ENCODE data around the gene ACAP3.

ACAP3 gene

DNA sequence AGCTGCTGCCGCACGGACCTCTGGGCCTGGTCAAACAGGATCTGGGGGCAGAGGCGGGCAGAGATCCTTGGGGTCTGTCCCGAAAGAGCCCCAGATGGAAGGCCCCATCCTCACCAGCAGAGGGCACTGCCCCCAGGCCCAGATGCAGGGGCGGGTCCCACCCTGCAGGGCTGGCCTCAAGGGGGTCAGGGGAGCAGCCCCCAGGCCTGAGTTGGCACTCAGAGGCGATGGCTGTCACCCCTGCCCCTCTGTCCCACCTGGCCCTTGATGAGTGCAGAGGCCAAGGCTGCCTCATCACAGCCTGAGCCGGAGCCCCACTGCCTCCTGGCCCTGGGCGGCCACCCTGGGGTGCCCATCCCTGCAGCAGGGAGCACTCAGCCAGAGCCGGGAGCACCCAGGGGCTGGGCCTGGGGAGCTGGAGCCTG, 5.7 kb downstream of the ACAP3 start:
- no peak overlapping the region for H3K4me3 ChIP-seq (ENCODE audit: low read depth, low read length)

- no peak overlapping the region for H3K4me3 ChIP-seq (ENCODE audit: low read depth, low read length)
Observed at GRCh38 chr1:1300352-1300739, 7.4 kb downstream of the ACAP3 start.

GRCh38 chr1:1299686-1300351, 7.9 kb downstream of the ACAP3 start:
- H3K4me3 ChIP-seq (ENCODE audit: low read depth, low read length): no peak overlapping the region

DNA sequence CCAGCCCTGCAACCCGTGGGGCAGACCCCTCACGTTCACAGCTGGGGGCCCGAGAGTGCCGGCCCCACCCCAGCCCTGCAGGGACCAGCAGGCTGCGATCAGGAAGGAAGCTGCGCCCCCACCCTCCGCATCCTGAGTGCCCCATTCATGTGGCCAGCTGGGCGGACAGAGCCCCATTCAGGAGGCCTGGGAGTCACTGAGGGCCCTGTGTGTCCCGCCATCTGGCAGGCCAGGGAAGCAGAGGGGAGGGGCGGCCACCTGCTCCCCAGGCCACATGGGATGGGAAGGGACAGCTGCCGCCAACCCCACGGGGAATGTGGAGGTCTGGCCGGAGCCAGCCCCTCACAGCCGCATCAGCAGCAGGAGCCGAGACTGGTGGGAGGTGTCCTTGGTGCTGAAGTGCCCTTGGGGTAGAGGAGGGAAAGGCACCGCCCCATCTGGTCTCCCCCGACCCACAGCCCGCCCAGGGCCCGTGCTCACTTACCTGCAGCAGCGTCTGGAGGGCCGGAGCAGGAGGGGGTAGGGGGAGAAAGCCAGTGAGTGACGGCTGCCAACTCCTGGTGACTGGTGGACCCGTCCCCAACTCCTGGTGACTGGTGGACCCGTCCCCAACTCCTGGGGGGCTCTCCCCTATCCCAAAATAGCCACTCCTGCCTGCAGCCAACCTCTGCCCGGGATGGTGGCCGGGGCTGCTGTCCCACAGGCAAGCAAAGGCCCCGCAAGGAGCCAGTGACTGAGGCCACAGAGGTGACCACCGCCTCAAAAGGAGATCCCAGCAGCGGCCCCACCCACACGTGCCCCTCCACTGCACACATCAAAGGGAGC, 8.7 kb downstream of the ACAP3 start:
- no peak overlapping the region for H3K4me3 ChIP-seq (ENCODE audit: low read depth, low read length)

DNA sequence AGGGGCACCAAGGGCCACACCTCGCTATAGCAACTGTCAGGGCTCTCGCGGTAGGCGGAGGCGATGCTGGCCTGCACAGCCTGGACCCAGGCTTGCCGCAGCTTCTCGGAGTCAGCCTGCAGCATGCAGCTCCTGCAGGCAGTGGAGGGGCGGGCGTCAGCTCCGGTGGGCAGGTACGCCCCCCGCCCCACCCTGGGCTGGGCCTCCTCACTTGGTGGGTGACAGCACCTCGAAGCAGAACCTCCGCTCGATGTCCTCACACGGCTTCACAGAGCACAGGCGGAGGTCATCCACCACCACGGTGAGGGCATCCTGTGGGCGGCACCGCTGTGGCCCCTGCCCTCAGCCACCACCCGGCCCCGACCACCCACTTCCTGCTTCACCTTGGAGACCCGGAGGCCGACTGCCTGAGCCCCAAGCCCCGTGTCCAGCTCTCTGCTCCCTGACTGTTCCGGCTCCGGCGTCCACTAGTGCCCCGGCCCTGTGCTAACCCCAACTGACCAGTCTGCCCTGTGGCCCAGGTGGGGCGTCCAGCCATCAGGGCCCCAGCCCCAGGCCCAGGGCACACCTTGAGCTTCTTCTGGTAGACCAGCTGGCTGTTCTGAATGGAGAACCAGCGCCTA, 9.8 kb downstream of the ACAP3 start:
- no peak overlapping the region for H3K4me3 ChIP-seq (ENCODE audit: low read depth, low read length)

- H3K4me3 ChIP-seq (ENCODE audit: low read depth, low read length): no peak overlapping the region
Observed at GRCh38 chr1:1296070-1297061, 11.4 kb downstream of the ACAP3 start.

DNA sequence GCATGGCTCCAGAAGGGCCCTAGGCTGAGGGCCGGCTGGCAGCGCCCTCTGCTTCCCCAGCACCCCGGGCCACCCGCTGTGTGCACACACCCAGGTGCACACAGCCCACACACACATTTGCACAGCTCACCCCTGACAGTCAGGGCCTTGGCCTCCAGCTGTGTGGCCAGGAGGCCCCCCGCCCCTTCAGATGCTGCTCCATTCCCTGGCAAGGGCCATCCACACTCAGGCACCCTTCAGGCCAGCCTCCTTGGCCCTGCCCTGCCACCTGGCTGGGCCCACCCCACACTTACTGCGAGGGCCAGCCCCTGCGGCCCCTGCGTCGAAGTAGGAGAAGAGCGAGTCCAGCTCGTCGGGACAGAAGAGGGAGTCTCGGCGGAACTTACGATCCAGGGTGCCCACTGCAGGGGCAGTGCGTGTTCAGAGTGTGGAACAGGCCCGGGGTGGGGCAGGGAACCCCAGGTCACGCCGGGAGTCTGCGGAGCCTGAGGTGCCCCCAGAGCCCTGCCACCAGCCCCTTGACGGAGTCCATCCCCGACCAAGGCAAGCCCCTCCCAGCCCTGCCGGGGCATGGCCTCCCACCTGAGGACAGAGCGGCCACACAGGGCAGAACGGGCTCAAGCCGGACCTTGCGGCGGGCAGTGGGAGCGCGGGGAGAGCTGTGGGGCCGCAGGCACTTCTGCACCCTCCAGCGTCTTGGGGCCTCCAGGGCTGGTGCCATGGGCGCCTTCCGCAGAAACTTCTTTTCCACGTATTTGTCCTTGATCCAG, 12.4 kb downstream of the ACAP3 start:
- H3K4me3 ChIP-seq (ENCODE audit: low read depth, low read length): no peak overlapping the region

DNA sequence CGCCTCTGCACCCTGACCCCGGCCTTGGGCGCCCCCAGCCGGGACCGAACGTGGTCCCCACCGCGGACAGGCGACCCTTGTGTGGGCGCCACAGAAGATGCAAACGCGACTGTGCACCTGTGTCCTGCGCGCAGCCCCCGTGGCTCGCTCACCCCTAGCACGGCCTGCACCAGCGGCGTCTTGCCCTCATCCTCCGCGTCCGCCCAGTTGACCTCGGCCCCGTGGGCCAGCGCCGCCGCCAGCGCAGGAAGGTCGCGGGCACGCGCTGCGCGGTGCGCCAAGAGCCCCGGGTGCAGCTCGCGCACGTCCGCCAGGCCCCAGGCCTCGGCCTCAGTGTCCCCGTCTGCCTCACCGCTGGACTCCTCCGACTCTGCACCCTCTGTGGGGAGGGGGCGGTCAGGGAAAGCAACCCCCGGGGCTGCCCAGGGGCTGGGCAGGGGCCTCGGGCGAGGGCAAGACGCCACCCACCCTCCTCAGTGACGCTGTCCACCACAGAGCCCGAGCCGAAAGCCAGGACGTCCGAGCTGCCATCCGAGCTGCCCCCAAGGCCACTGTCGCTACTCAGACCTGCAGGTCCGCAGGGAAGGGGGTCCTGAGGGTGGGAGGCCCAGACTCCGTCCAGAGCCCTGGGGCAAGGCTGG, 13.4 kb downstream of the ACAP3 start:
- H3K4me3 ChIP-seq (ENCODE audit: low read depth, low read length): no peak overlapping the region

DNA sequence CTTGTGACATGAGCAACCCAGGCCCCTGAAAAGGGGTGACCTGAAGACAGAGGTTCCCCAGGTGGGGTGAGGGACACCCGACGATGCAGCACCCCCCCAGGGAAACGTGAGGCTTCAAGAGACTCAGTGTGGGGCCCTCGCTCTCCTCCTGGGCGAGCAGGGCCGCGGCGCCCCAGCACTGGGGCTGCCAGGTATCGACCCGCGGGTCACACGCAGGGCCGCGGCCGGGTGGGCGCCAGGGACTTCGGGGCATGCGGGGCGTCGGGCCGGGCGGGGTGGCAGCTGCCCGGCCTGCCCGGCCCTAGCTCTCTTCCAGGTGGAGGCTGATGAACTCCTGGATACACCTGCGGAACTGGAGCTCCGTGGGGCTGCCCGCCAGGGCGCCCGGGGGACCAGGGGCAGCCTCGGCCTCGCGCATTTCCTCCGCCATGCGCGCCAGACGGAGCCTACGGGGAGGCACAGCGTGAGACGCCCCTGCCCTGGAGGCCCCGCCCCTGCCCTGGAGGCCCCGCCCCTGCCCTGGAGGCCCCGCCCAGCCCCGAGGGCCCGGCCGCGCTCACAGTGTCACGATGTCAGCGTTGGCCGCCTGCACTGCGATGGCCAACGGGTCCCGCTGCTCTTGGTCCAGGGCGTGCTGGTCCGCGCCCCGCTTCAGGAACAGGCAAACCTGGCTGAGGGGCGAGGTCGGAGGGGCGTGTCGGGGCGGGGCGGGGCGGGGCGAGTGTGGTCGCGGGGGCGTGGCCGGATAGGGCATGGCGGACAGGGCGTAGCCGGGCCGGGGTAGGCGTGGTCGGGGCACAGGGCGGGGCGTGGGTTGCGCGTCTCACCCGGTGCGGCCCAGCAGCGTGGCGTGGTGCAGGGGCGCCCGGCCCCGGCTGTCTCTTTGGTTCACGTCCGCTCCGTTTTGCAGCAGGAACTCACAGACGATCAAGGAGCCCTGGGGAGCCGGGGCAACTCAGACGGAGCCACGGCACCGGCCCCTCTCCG, 14.2 kb downstream of the ACAP3 start:
- H3K4me3 ChIP-seq (ENCODE audit: low read depth, low read length): no peak overlapping the region

DNA sequence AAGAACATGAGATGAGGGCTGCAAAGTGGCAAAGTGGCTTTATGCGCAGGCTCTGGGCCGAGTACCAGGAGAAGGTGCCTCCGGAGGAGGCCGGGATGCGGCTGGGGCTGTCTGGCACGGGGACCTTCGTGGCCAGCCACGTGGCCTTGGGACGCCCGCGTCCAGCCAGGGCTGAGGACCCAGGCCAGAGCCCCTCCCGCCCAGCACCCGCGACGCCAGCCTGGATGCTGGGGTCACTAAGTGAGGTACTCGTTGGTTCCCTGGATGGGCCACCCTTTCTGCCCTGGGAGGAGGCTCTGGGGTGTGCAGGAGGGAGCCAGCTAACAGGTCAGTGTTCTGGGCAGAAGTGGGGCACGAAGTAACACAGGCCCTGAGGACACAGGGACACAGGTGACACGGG, 14.9 kb downstream of the ACAP3 start:
- H3K4me3 ChIP-seq (ENCODE audit: low read depth, low read length): no peak overlapping the region

DNA sequence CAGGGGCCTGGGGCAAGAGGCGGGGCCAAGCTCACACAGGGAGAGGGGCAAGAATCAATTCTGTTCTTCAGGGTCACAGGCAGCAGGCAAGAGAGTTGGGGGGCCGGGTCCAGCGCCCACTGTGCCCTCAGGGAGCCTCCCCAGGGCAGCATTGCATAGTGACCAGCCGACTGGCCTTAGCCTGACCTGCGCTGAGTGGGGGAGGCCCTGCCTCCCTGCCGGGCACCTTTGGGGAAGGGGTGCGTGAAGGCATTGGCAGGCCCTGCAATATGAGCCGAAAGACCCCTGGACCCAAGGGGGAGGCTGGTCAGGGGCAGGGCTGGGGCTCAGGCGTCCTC, 15.3 kb downstream of the ACAP3 start:
- H3K4me3 ChIP-seq (ENCODE audit: low read depth, low read length): no peak overlapping the region

GRCh38 chr1:1291548-1292441, 15.9 kb downstream of the ACAP3 start:
- H3K4me3 ChIP-seq (ENCODE audit: low read depth, low read length): no peak overlapping the region

DNA sequence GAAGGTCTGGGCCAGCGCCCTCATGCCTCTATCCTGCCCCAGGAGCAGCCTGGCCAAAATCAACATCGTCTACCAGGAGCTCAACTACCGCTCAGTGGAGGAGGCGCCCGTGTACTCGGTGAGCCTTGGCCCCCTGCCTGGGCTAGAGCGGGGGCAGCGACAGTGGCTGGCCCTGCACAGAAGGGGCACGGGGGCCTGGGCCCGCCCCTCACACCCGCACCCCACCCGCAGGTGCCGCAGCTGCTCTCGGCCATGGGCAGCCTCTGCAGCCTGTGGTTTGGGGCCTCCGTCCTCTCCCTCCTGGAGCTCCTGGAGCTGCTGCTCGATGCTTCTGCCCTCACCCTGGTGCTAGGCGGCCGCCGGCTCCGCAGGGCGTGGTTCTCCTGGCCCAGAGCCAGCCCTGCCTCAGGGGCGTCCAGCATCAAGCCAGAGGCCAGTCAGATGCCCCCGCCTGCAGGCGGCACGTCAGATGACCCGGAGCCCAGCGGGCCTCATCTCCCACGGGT, 16.7 kb downstream of the ACAP3 start:
- H3K4me3 ChIP-seq (ENCODE audit: low read depth, low read length): no peak overlapping the region

DNA sequence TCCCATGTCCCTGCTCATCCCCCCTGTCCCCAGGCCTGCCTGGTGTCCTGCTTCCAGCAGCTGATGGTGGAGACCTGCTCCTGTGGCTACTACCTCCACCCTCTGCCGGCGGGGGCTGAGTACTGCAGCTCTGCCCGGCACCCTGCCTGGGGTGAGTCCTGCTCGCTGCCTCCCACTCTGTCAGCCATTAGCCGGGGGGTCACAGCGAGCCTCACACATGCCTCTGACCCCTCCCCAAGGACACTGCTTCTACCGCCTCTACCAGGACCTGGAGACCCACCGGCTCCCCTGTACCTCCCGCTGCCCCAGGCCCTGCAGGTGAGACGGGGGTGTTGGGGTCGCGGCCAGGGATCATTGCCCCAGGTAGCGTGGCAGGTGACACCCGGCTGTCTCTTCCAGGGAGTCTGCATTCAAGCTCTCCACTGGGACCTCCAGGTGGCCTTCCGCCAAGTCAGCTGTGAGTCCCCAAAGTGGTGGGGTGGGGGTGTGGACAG, 17.4 kb downstream of the ACAP3 start:
- no peak overlapping the region for H3K4me3 ChIP-seq (ENCODE audit: low read depth, low read length)

DNA sequence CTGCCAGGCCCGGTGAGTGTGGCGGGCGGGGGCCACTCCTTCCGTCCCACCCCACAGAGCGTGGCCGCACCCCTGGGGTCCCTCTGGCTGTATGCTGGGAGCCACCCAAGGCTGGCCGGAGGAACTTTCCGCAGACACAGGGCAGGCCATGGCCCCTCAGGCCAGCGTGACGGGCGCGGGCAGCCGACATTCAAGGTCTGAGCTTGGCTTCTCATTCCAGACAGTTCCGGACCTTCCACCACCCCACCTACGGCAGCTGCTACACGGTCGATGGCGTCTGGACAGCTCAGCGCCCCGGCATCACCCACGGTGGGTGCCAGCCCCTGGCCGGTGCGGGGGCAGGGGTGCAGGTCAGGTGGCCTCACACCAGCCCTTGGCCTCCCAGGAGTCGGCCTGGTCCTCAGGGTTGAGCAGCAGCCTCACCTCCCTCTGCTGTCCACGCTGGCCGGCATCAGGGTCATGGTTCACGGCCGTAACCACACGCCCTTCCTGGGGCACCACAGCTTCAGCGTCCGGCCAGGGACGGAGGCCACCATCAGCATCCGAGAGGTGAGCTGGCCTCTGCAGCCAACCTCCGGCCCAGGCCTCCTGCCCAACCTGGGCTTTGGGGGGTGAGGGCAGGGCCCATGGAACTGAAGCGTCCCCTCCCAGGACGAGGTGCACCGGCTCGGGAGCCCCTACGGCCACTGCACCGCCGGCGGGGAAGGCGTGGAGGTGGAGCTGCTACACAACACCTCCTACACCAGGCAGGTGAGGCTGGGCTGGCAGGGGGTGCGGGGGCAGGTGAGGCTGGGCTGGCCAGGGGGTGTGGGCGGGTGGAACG, 20.2 kb downstream of the ACAP3 start:
- no peak overlapping the region for H3K4me3 ChIP-seq (ENCODE audit: low read depth, low read length)

Measured in iPS-11a (cell line).